HL-60 (cell line): ENCODE results near the gene LRRC43.
"Not testable (repeated sequence)": the region's sequence is repeated elsewhere in the genome, so short reads cannot be mapped to it uniquely, and the experiment has no call there.

Experiments
- CTCF ChIP-seq: IDR thresholded peaks from one replicate; pipeline ENCODE4 v1.5.1; 2011; ENCODE audit warnings: low read length, control low read depth, inconsistent platforms; ENCODE audit not compliant: insufficient read depth
- POLR2AphosphoS5 ChIP-seq: IDR thresholded peaks from 2 replicates; pipeline ENCODE4 v1.6.1; 2012; ENCODE audit warnings: low read depth
- SPI1 ChIP-seq: IDR thresholded peaks from 2 replicates; pipeline ENCODE4 v1.6.1; 2012; ENCODE audit warnings: low read depth, mild to moderate bottlenecking, borderline replicate concordance

- TF ChIP-seq CTCF, SPI1, POLR2AphosphoS5: not testable (repeated sequence)
These were observed 6.5 kb upstream of the LRRC43 start for GRCh38 chr12:122176473-122176872.
